HL-60 (cell line): ENCODE measurements around the gene ATP6V1G3.

Source experiments
- POLR2AphosphoS5 ChIP-seq: IDR thresholded peaks from 2 replicates; pipeline ENCODE4 v1.6.1; 2012; ENCODE audit warnings: low read depth
- REST ChIP-seq: IDR thresholded peaks from 2 replicates; pipeline ENCODE4 v1.6.1; 2012; ENCODE audit warnings: low read depth; ENCODE audit not compliant: insufficient replicate concordance
- TF ChIP-seq, protein P1 (sequence below): IDR thresholded peaks from one replicate; pipeline ENCODE4 v1.5.1; 2011; ENCODE audit warnings: low read length, control low read depth, inconsistent platforms; ENCODE audit not compliant: insufficient read depth

GRCh38 chr1:198500096-198500495 is 40.4 kb downstream of the ATP6V1G3 start:
- TF ChIP-seq, protein P1, sequence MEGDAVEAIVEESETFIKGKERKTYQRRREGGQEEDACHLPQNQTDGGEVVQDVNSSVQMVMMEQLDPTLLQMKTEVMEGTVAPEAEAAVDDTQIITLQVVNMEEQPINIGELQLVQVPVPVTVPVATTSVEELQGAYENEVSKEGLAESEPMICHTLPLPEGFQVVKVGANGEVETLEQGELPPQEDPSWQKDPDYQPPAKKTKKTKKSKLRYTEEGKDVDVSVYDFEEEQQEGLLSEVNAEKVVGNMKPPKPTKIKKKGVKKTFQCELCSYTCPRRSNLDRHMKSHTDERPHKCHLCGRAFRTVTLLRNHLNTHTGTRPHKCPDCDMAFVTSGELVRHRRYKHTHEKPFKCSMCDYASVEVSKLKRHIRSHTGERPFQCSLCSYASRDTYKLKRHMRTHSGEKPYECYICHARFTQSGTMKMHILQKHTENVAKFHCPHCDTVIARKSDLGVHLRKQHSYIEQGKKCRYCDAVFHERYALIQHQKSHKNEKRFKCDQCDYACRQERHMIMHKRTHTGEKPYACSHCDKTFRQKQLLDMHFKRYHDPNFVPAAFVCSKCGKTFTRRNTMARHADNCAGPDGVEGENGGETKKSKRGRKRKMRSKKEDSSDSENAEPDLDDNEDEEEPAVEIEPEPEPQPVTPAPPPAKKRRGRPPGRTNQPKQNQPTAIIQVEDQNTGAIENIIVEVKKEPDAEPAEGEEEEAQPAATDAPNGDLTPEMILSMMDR: no peak
- TF ChIP-seq POLR2AphosphoS5 (no peak), REST (no peak)
